ENCODE measurements around the gene SNUPN.
"Not testable (repeated sequence)": the region's sequence is repeated elsewhere in the genome, so short reads cannot be mapped to it uniquely, and the experiment has no call there.

SNUPN gene

DNA sequence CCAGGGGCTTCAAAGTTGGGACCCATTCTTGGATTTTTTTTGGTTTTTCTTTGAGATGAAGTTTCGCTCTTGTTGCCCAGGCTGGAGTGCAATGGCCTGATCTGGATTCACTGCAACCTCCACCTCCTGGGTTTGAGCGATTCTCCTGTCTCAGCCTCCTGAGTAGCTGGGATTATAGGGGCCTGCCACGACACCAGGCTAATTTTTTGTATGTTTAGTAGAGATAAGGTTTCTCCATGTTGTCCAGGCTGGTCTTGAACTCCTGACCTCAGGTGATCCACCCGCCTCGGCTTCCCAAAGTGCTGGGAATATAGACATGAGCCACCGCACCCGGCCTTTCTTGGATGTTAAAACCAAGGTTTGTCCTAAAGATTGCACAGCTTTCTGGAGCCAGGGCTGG, 8.4 kb upstream of the SNUPN start:
- not testable (repeated sequence) for DNase-seq

DNA sequence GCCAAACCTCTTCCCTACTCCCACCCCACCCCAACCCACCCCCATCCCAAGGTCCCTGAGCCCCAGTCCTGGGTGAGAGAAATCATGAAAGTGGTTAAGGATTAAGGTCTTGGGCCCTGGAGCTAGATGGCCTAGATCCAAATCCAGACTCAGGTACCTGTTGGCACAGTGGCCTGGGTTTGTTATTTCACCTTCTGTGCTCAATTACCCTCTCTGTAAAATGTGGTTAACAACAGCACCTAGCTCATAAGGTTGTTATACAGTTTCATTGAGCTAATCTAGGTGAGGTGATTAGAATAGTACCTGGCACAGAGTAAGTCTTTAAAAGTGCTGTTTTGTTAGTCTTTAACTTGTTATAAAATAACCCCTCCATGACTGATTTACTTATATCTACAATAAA, 6.4 kb upstream of the SNUPN start:
- no peak for DNase-seq

DNA sequence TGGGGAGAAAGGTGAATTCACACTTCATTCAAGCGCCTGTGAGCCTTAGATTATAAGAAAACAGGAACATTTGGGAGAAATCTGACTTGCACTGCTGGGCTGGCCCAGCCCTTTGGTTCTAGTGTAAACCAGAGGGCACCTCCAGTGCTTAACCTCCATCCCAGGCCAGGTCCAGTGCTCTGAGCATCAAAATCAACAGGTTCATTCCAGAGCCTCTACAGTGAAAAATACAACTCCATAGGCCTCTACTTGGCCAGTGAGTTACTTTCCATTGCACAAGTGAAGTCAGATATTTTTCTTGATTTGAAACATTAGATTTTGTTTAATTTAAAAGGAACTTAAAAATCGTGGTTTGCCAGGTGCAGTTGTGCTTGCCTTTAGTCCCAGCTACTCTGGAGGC, 3.0 kb downstream of the SNUPN start:
- no peak for DNase-seq

DNA sequence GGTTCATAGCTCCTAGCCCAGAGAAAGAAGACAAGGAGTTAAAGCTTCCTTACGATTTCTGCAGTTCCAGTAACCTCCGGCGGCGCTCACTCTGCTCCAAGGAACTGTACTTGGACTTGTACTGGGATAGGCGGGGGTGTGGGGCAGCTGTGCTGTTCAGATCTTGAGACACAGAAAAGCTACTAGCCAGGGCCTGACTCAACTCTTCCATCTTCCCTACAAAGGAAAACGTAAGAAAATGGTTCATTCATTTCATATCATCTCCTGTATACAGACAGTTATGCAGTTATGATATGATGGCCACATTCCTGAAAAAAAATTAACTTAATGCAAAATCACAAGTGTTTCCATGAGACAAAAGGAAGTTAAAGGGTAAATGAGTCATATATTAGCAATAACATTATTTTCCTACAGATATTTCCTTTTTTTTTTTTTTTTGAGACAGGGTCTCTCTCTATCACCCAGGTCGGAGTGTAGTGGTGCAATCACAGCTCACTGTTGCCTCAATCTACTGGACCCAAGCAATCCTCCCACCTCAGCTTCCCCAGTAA, 4.6 kb downstream of the SNUPN start:
- peak; percentile 58 to 75 (median 67) for DNase-seq

DNA sequence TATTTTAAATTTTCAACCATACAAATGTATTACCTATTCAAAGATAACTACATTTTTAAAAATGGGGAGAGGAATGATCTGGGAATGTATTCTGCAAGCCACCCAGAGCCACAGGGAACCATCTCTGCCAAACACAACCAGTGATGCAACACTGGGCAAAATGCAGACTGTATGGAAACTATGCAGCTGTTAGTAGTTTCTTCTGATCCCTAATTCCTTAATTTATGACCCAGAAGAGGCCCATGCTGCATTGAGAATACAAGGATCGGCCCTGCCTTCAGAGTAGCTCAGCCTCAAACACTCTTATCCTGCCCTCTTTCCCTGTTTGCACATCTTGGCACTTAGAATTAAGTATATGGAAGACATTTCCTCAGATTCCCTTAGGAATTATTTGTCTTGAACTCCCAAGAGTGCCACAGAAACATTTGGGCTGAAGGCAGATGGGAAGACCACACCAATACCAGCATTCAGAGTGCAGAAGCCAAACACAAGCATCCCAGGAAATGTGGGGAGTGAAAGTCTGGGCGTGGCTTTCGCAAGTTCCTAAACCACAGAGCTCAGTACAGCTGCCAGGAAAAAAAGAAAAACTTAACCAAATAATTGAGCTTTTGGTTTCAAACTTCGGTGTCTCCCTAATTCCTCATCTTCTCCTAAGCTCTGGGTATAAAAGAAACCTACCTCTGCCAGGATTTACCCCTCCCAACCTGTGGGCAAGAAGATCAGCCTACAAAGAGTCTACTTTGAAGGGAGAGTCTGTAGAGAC, 5.3 kb downstream of the SNUPN start:
- peak; percentile 26 to 41 (median 34) for DNase-seq

DNA sequence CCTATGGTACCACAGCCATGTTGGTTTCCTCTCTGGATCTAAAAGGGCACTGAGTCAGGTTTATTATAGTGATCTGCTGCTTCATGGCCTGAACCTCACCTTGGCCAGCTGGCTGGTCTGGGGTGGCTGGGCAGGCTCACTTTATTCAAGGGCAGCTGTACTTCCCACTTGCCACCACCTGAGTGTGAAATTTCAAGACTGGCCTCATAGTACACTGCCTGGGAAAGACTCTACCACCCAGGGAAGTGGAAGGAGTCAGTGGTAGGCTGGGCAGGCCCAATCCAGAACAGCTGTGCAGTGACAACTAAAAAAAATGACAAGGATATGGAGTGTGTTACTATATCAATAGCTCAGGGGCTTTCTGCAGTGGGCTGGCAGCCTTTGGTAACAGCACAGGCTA, 8.8 kb downstream of the SNUPN start:
- no peak for DNase-seq

DNA sequence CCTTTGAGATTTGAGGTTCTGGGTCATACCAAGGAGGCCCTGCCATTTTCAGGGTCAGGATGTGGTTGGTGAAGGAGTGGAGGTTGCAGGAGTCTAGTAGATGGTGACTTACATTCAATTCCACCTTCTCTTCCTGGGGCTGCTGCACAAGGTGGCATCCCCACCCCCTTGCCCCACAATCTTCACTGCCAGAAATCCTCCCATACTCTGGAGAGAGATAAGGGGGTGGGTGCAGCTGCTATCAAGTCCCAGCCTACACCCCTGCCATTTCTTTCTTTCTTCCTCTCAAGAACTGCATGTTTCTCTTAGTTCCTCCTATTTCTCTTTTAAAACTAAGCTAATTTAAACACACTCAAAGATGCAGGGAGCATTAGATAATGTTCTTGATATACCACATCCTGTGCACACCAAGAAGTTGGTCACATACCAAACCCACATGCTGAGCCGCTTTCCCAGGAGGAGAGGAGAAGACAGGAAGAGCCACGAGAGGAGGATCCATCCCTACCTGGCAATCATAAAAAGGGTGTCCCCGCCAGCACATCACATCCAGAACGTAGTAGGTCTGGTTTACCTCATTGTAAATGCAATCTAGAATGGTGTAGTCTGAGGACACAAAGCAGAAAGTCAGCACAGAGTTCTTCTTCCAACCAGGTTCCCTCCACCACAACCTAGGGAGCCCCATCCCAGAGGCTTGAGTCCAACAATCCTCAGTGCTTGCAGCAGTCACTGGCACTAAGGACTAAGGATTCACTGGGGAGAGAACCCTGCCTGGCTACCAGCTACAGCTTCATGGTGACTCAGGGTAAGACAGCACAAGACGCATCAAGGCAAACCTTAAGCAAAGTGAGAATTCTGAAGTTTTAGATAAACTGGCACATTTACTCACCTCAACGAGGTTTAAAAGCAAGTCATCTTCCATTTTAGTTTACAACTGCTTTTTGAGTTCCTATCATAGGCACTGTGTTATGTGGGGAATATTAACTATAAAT, 18.5 kb downstream of the SNUPN start:
- no peak for DNase-seq

DNA sequence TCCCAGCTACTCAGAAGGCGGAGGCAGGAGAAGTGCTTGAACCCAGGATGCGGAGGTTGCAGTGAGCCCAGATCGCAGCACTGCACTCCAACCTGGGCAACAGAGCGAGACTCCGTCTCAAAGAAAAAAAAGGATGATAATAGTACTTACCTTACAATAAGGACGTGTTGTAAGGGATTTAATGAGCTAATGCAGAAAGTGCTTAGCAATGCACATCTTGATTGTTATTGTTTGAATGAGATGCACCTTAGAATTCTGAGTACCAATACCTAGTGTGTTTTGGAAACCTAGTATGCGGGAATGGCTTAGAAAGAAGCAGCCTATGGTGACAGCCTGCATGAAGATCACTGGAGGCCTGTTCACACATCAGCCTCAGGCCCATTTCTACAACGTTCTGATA, 19.5 kb downstream of the SNUPN start:
- no peak for DNase-seq

DNA sequence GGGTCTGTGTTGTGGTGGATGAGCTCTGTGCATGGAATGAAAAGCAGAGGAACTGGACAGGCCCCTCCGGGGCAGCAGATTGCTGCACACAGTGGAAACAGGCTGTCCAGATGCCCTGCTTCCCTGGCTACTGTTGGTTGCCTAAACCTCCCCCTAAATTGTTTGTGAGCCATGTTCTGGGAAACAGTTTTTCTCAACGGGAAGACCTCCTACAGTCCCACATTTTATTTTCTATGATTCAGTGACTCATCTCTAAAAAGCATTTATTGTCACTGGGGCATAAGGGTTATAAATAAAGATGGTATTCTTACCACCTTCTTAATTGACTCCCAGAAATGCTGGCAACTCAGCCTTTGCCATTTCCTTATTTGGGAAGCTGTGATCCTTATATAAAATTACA, 26.1 kb downstream of the SNUPN start:
- no peak for DNase-seq

DNA sequence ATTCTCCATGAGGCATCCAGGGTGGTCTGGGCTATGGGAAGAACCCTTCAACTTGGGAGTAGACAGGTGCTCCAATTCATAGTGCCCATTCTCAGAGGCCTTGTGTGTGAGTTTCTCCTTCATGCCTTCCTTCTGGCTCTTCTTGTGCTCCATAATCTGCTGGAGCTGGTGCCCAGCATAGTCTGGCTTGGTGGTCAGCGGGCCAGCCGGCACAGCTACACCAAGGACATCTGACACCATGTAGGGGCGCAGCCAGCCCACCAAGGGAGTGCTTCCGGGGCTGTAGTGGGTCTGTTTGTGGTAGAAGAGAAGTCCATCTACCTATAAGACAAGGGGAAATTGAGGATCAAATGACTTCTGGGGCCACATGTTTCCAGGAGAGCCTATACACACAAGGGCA, 27.2 kb downstream of the SNUPN start:
- DNase-seq, result no peak

DNA sequence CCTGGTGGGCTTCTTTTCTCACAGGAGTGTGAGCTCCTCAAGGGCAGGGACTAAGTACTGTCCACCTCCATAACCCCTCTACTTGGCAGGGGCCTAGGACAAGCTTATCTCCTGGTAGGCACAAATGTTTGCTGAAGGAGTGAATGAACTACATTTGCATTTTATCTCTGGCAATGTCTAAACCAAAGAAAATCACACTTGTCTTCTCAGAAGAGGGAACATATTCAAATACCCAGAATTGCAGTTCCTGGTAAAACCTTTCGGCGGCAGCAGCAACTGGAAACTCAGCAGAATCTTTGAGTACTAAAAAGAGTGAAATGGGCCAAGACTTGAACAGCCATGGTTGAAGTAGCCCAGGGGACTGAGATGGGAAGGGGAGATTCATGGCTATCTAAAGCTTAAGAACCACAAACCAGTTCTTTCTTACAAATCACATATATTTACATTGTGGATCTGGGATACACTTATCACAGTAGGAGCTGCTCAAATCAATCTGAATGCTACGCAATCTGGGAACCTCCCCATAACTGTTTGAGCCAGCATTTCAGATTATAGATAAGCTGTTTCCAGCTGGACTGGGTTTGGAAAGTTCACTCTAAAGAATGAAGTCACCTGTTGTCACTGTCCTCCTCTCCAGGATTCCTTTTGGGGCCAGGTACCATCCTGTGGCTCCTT, 27.7 kb downstream of the SNUPN start:
- peak; percentile 41 to 47 (median 45) for DNase-seq

DNA sequence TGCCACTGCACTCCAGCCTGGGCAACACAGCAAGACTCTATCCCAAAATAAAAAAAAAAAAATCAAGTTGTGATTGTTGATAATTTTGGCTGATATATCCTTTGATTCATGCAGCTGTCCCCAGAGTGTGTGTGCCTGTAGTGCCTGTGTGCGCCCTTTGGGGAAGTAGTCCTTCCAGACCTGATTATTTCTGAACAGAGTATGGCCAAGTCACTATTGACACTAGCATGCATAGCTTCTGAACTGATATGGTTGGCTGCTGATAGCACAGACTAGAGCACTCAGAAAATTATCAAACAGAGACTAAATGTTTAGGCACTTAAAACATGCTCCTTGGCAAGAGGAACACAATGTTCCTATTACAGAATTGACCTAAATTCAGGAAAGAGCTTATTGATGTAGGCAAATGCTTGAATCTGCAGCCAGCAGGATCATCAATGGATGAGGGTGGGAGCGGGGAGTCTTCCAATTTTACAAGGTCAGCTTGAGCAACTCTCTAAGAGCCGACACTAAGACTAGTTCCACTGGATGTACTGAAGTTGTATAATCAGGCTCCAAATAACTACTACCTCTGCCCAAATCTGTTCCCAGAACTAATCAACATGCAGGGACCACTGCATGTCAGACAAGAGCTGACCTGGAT, 28.7 kb downstream of the SNUPN start:
- no peak for DNase-seq

DNA sequence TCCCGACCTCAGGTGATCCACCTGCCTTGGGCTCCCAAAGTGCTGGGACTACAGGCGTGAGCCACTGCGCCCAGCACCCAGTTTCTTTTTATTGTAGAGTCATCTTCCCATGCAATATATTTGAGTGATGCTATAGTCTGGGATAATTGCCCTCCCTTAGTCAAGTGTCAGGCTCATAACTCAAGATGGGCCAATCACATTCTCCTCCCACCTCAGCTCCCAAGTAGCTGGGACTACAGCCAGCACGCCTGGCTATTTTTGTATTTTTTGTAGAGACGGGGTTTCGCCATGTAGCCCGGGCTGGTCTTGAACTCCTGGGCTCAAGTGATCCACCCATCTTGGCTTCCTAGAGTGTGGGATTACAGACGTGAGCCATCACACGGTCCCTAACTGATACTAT, 31.2 kb downstream of the SNUPN start:
- DNase-seq, result no peak

DNA sequence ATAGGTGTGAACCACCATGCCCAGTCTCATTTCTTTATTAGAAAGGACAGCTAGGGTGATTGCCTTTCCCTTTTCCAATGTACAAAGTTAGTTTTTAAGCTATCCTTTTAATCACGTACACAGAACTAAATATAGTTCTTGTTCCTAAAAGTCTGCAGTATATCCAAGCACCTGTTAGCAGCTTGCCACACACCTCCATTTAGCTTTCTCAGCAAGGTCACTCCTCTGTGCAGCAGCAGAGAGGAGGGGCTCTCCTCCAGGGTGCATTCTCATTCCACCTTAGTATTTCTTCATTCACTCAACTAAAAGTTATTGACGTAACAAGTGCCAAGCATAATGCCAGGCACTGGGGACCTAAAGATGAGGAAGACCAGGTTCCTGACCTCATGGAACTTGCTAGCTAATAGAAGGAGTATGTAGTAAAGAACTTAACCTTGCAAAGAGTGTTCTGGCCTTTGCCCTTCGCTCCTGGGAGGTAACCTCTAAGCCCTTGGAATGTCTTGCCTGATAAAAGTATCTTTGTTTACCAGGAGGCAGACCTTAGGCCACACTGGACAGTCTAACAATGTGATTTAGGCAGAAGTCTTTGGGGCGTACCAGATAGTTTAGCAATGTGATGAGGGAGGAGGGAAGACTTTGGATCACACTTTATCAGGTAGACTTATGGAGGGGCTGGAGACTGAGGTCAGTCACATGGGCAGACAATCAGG, 33.7 kb downstream of the SNUPN start:
- no peak for DNase-seq

DNA sequence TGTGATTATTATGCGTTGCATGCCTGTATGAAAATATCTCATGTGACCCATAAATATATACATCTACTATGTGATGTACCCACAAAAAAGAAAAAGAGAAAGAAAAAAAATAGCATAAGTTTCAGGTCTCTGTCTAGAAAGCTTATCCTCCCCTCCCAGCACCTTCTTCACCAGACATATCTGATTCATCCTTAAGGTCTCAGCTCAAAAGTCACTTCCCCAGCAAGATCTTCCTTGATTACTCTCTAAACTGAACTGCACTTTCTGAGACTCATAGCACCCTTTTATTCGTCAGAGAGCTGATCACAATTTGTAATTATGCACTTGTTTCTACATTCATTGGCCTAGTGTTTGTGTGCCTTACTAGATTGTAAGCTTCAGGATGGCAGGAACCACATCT, 35.3 kb downstream of the SNUPN start:
- no peak for DNase-seq

DNA sequence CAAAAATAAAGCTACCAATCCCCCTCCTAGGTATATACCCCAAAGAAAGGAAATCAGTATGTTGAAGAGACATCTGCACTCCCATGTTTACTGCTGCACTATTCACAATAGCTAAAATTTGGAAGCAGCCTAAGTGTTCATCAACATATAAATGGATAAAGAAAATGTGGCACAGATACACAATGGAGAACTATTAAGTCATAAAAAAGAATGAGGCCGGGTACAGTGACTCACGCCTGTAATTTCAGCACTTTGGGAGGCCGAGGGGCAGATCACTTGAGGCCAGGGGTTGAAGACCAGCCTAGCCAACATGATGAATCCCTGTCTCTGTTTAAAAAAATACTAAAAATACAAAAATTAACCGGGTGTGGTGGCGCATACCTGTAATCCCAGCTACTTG, 36.5 kb downstream of the SNUPN start:
- no peak for DNase-seq

DNA sequence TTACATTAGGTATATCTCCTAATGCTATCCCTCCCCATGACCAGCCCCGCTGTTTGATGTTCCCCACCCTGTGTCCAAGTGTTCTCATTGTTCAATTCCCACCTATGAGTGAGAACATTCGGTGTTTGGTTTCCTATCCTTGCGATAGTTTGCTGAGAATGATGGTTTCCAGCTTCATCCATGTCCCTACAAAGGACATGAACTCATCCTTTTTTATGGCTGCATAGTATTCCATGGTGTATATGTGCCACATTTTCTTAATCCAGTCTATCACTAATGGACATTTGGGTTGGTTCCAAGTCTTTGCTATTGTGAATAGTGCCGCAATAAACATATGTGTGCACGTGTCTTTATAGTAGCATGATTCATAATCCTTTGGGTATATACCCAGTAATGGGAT, 39.1 kb downstream of the SNUPN start:
- not testable (repeated sequence) for DNase-seq

DNA sequence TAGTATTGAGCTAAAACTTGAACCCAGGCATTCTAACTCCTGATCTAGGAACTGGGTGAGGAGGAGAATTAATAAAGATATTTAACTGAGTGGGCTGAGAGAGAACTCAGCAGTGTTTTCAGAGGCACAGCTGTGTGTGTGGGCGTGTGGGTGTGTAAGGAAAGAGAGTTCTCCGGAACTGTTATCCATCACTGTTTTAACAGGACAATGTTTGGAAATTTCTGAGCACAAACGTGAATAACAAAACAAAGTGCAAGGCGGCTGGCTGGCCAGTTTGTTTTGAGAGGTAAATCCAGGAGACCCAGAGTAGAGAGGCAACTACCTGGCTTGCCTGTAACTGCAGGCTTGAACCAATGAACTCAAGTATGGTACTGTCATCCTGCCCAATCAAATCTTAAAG, 41.4 kb downstream of the SNUPN start:
- DNase-seq, result no peak

DNA sequence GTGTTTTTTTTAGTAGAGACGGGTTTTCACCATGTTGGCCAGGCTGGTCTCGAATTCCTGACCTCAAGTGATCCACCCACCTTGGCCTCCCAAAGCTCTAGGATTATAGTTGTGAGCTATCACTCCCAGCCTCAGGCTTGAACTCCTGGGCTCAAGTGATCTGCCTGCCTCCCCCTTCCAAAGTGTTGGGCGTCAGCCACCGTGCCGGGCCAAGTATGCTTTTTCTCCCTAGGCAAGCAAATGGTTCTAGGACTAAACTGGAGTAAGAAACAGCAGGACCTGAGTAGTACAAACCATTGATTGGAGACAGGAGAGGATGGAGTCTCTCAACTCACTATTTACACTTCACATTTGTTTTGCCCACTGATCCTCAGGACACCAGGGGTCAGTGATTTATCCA, 41.8 kb downstream of the SNUPN start:
- no peak for DNase-seq

DNA sequence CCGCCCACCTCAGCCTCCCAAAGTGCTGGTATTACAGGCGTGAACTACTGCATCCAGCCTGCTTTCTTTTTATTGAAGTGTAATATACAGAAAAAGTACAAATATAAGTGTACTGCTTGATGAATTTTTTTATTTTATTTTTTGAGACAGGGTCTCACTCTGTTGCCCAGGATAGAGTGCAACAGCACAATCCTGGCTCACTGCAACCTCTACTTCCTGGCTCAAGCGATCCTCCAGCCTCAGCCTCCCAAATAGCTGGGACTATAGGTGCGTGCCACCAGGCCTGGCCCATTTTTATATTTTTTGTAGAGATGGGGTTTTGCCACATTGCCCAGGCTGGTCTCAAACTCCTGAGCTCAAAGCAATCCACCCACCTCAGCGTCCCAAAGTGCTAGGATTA, 42.6 kb downstream of the SNUPN start:
- DNase-seq, result not testable (repeated sequence)

DNA sequence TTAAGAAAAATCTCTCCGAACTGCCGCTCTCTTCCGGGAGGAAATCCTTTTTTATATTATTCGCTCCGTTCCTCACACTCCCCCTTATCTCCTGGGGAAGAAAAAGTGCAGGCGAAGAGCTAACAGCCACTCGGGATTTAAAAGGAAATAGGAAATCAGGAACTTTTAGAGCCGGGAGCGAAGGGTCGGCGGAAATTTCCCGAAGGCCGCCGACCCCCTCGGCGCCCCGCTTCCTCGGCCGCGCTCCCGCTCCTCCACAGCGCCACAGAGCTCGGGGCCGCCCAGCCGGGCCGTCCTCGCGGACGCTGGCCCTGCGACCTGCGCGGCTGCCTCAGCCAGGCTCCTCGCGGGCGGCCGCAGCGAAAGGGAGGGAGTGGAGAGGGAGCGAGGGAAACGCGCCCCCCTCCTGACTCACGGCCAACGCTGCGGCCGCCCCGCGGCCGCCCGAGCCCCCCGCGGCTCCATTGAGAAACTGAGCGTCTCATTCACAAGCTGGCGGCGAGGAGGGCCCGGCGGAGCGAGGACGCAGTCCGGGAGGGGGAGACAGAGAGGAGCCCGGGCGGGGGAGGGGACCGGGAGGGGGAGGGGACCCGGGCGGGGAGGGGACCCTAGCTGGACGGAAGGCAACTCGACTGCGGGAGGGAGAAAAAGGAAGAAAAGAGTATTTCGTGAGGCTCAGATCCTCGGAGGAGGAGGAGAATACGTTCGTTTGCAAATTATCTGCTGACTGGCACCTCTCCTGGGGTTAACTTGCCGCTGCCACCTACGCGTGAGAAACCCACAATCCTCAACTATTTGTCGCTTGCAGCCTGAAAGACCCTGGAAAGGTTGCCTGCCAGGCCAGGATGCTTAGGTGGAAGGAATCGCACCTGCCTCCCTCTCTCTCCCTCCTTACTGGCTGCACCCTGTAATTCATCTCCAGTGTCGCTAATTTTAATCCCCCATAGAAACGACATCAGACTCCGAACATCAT, 46.3 kb downstream of the SNUPN start, which contains the start of gene PTPN9:
TSS of gene PTPN9 (minus strand) at position 368 of the 973 bp plus-strand sequence. CDS start 539 bp downstream, outside the sequence.
- peak; percentile 79 to 91 (median 80) for DNase-seq
